ENCODE measurements around the gene TDRD3. TPM values are rescaled to one million over a fixed set of nuclear protein-coding genes. Genes with fewer than 3 reads are reported as not detected.

TDRD3 gene
- total RNA-seq, 1 donor from 2014 or later: 28.5 TPM

DNA sequence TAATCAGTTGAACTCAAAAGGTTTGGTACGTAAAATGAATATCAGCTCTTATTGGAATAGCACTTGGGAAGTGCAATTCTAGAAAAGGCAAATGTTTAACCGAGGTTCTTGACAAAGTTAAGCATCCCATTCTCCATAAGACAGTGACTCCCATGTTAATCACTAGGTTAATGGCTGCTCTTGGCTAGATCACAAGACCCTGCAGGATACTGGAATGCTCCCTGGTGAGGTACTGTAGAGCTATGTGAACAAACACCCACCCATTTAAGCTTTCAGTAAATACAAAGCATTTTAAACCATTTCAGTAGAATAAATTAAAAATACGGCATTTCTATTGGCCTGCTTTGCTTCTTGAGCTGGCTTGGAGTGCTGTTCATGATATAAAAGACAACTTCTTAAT is 56.5 kb downstream of the TDRD3 start:
- H3K27me3 Mint-ChIP-seq: no peaks in the 10 kb centered on the region
- H3K27ac Mint-ChIP-seq: no peak overlapping the region
- no peaks in the 10 kb centered on the region for H3K4me1 Mint-ChIP-seq (ENCODE audit: low read depth)
- TF ChIP-seq, protein P1, sequence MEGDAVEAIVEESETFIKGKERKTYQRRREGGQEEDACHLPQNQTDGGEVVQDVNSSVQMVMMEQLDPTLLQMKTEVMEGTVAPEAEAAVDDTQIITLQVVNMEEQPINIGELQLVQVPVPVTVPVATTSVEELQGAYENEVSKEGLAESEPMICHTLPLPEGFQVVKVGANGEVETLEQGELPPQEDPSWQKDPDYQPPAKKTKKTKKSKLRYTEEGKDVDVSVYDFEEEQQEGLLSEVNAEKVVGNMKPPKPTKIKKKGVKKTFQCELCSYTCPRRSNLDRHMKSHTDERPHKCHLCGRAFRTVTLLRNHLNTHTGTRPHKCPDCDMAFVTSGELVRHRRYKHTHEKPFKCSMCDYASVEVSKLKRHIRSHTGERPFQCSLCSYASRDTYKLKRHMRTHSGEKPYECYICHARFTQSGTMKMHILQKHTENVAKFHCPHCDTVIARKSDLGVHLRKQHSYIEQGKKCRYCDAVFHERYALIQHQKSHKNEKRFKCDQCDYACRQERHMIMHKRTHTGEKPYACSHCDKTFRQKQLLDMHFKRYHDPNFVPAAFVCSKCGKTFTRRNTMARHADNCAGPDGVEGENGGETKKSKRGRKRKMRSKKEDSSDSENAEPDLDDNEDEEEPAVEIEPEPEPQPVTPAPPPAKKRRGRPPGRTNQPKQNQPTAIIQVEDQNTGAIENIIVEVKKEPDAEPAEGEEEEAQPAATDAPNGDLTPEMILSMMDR (IDR thresholded peaks at IDR 0.05; ENCODE audit: unreplicated experiment): no peak
- H3K36me3 Mint-ChIP-seq (ENCODE audit: insufficient read depth): peaks cover 2% of the 10 kb centered on the region
- no peak overlapping the region for H3K4me3 Mint-ChIP-seq (ENCODE audit: low read depth)
- no peaks in the 10 kb centered on the region for H3K9me3 Mint-ChIP-seq (ENCODE audit: low read depth)
- DNase-seq (ENCODE audit: low spot score, unreplicated experiment): no peak

DNA sequence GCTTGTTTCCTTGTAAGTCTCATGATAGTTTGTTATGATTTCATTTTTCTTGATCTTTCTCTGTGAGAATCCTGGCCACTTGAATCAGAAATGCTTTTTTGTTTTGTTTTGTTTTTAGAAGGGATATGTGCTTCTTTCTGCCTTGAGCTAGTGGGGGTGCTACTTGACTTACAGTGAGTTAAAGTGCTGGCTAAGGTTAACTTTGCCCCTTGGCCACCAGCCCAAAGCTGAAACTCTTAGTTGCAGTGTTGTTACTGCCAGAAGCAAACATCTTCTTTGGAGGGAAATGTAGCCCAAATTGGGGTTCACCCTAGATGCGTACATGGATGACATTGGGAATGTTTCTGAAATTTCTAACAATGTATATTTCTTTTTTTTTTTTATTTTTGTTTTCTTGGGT is 57.4 kb downstream of the TDRD3 start:
- Mint-ChIP-seq H3K27me3 (no peaks in the 10 kb centered on the region), H3K27ac (no peak overlapping the region), H3K4me3 (ENCODE audit: low read depth) (no peak overlapping the region), H3K36me3 (ENCODE audit: insufficient read depth) (peaks cover 3% of the 10 kb centered on the region), H3K4me1 (ENCODE audit: low read depth) (no peaks in the 10 kb centered on the region), H3K9me3 (ENCODE audit: low read depth) (no peaks in the 10 kb centered on the region)
- no peak for DNase-seq (ENCODE audit: low spot score, unreplicated experiment)
- TF ChIP-seq, protein P1 (IDR thresholded peaks at IDR 0.05; ENCODE audit: unreplicated experiment): no peak

DNA sequence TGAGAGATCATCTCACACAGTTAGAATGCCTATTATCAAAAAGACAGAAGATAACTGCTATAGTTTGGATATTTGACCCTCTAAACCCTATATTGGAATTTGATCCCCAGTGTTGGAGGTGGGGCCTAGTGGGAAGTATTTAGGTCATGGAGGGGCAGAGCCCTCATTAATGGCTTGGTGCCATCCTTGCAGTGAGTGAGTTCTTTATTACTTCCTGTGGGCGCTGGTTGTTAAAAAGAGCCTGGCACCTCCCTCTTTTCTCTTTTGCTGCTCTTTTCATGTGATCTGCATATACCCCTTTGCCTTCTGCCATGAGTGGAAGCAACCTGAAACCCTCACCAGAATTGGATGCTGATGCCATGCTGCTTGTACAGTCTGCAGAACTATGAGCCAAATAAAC is 66.8 kb downstream of the TDRD3 start:
- Mint-ChIP-seq H3K36me3 (ENCODE audit: insufficient read depth) (peaks cover 14% of the 10 kb centered on the region), H3K4me3 (ENCODE audit: low read depth) (no peak overlapping the region), H3K4me1 (ENCODE audit: low read depth) (peaks cover 6% of the 10 kb centered on the region), H3K9me3 (ENCODE audit: low read depth) (no peaks in the 10 kb centered on the region), H3K27ac (no peak overlapping the region), H3K27me3 (no peaks in the 10 kb centered on the region)
- TF ChIP-seq, protein P1 (IDR thresholded peaks at IDR 0.05; ENCODE audit: unreplicated experiment): no peak
- DNase-seq (ENCODE audit: low spot score, unreplicated experiment): no peak

DNA sequence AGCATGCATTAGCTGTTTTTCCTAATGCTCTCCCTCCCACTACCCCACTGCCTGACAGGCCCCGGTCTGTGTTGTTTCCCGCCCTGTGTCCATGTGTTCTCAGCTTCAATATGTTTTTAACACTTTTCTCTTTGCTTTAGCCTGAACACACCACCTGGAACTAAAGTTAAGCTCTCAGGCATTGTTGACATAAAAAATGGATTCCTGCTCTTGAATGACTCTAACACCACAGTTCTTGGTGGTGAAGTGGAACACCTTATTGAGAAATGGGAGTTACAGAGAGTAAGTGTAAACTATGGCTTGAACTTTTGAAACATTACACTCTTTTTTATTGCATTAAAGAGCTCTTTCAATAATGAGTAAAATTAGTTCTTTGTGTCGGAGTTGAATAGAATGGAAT is 70.1 kb downstream of the TDRD3 start:
- Mint-ChIP-seq H3K4me3 (ENCODE audit: low read depth) (no peak overlapping the region), H3K27me3 (no peaks in the 10 kb centered on the region), H3K27ac (peak overlapping the region; percentile 9)

DNA sequence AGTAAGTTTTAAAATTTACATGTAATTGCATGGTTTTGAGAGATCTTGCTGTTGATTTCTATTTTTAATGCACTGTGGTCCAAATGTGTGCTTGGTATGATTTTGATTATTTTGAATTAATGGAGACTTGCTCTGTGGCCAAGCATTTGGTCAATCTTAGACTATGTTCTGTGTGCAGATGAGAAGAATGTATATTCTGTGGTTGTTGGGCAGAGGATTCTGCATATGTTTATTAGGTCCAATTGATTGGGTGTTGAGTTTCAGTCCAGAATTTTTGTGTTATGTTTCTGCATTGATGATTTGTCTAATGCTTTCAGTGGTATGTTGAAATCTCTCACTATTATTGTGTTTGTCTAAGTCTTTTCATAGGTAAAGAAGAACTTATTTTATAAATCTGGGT is 82.3 kb downstream of the TDRD3 start:
- Mint-ChIP-seq H3K4me1 (ENCODE audit: low read depth) (no peaks in the 10 kb centered on the region), H3K4me3 (ENCODE audit: low read depth) (no peak overlapping the region), H3K27me3 (no peaks in the 10 kb centered on the region), H3K27ac (no peak overlapping the region), H3K9me3 (ENCODE audit: low read depth) (peaks cover 23% of the 10 kb centered on the region), H3K36me3 (ENCODE audit: insufficient read depth) (peaks cover 44% of the 10 kb centered on the region)
- TF ChIP-seq, protein P1 (IDR thresholded peaks at IDR 0.05; ENCODE audit: unreplicated experiment): no peak
- no peak for DNase-seq (ENCODE audit: low spot score, unreplicated experiment)

More for the DNA sequence above, 70.1 kb downstream of the TDRD3 start:
- H3K36me3 Mint-ChIP-seq (ENCODE audit: insufficient read depth): peaks cover 18% of the 10 kb centered on the region
- H3K9me3 Mint-ChIP-seq (ENCODE audit: low read depth): peaks cover 5% of the 10 kb centered on the region
- TF ChIP-seq, protein P1 (IDR thresholded peaks at IDR 0.05; ENCODE audit: unreplicated experiment): no peak
- DNase-seq (ENCODE audit: low spot score, unreplicated experiment): no peak
- H3K4me1 Mint-ChIP-seq (ENCODE audit: low read depth): peaks cover 6% of the 10 kb centered on the region
